Posterior cingulate gyrus (tissue), 11 donors: ENCODE measurements around the gene GNGT1.

Experiments used
- DNase-seq, 10 donors: peaks; one replicate each; pipeline versions ENCODE4 v3.0.0 to v3.0.0-alpha.2; 2020 to 2021; ENCODE audit warnings: mixed read lengths in 3 of 10
- intact Hi-C: fragments of 100-400 bp; cut with DNase I; formaldehyde crosslinking; loops from one replicate; pipeline ENCODE4 v1.15.1; 2023

Gene GNGT1

GRCh38 chr7:93906267-93906666 is at the start of gene GNGT1:
Gene GNGT1, plus strand, starts transcription at chr7:93906567. Its CDS starts 180 bp downstream, at chr7:93906747.
- DNase-seq: no peak
- intact Hi-C loops: no loop called here

- intact Hi-C loops: no loop called here
- DNase-seq: no peak
Observed at GRCh38 chr7:93858857-93859256, 47.5 kb upstream of the GNGT1 start.

- no peak for DNase-seq
- intact Hi-C loops: no loop called here
Observed at GRCh38 chr7:93860261-93860660, 46.1 kb upstream of the GNGT1 start.

- intact Hi-C loops: no loop called here
- no peak for DNase-seq
Observed at GRCh38 chr7:93861325-93861949, 44.9 kb upstream of the GNGT1 start.

- no peak for DNase-seq
- intact Hi-C loops: no loop called here
Observed at GRCh38 chr7:93862651-93863050, 43.7 kb upstream of the GNGT1 start.

- DNase-seq: no peak
- intact Hi-C loops: no loop called here
Observed at GRCh38 chr7:93866886-93867285, 39.5 kb upstream of the GNGT1 start.

GRCh38 chr7:93873998-93874574 is 32.3 kb upstream of the GNGT1 start:
- DNase-seq: no peak
- intact Hi-C loops: no loop called here

GRCh38 chr7:93877742-93878141 is 28.6 kb upstream of the GNGT1 start:
- DNase-seq: no peak
- intact Hi-C loops: no loop called here

GRCh38 chr7:93879356-93879755 is 27.0 kb upstream of the GNGT1 start:
- intact Hi-C loops: no loop called here
- no peak for DNase-seq

GRCh38 chr7:93882468-93882867 is 23.9 kb upstream of the GNGT1 start:
- intact Hi-C loops: no loop called here
- DNase-seq: no peak

- DNase-seq: no peak
- intact Hi-C loops: no loop called here
Observed at GRCh38 chr7:93883078-93883916, 23.1 kb upstream of the GNGT1 start.

- intact Hi-C loops: no loop called here
Observed at GRCh38 chr7:93883917-93884345, 22.4 kb upstream of the GNGT1 start.

GRCh38 chr7:93884541-93884940 is 21.8 kb upstream of the GNGT1 start:
- intact Hi-C loops: no loop called here
- no peak for DNase-seq

More at GRCh38 chr7:93883917-93884345, 22.4 kb upstream of the GNGT1 start:
- DNase-seq: no peak

GRCh38 chr7:93889261-93889660 is 17.1 kb upstream of the GNGT1 start:
- no peak for DNase-seq
- intact Hi-C loops: no loop called here

- intact Hi-C loops: no loop called here
- peak in 4 of 10 donors; percentile 8 to 75 (median 70) for DNase-seq
Observed at GRCh38 chr7:93890041-93890463, 16.3 kb upstream of the GNGT1 start.

- intact Hi-C loops: no loop called here
Observed at GRCh38 chr7:93890464-93891068, 15.8 kb upstream of the GNGT1 start, which contains the start of gene TFPI2. Gene TFPI2, minus strand, starts transcription at chr7:93890753. Its CDS starts 75 bp downstream, at chr7:93890678.

GRCh38 chr7:93894426-93894825 is 11.9 kb upstream of the GNGT1 start:
- intact Hi-C loops: no loop called here

More at GRCh38 chr7:93890464-93891068, 15.8 kb upstream of the GNGT1 start, which contains the start of gene TFPI2:
- DNase-seq: peak in 3 of 10 donors; percentile 8 to 74 (median 62)

GRCh38 chr7:93894966-93895640 is 11.3 kb upstream of the GNGT1 start:
- intact Hi-C loops: no loop called here

More at GRCh38 chr7:93894426-93894825, 11.9 kb upstream of the GNGT1 start:
- DNase-seq: no peak

GRCh38 chr7:93895859-93896600 is 10.3 kb upstream of the GNGT1 start:
- intact Hi-C loops: no loop called here

More at GRCh38 chr7:93894966-93895640, 11.3 kb upstream of the GNGT1 start:
- no peak for DNase-seq

More at GRCh38 chr7:93895859-93896600, 10.3 kb upstream of the GNGT1 start:
- DNase-seq: no peak
